HG03095 (cell line): ENCODE data around the gene C20orf173.
"Not testable (repeated sequence)": the region's sequence is repeated elsewhere in the genome, so short reads cannot be mapped to it uniquely, and the experiment has no call there.

Experiments used
- ATAC-seq: cut with Tn5 transposase; IDR thresholded peaks from one replicate; pipeline ENCODE4 v1.9.1; 2021; ENCODE audit warnings: moderate library complexity; ENCODE audit not compliant: unreplicated experiment

Gene C20orf173

DNA sequence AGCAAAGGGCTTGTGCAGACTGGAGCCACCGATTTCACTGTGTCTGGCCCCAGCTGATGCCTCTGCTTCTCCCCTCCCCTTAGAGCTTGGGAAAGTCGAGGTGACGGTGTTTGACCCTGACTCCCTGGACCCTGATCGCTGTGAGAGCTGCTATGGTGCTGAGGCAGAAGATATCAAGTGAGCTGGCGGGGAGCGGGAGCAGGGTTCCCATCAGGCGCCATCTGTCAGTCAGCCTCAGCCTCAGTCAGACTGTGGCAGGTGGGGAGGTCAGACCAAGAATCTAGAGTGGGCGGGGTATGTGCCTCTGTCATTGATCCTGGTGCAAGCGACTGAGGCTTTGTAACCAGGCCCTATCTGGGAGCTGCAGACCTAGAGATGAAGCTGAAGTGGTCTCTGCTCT lies 17.9 kb upstream of the C20orf173 start:
- ATAC-seq = no peak

DNA sequence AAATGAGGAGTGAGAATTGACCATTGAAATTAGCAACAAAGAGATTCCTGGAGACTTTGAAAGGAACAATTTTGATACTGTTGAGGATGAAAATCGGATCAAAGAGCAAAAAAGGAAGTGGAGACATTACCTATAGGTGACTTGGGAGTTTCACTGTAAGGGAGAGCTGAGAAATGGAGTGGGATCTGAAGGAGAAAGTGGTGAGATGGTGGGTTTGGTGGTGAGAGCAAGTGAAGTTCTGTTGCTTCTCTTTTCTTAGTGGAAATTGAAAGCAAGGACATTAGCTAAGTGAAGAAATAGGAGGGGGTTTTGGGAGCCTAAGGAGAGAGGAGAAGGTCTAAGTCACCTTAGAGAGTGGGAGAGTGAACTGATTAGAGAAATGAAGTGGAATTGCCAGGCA lies 16.7 kb upstream of the C20orf173 start:
- no peak for ATAC-seq

DNA sequence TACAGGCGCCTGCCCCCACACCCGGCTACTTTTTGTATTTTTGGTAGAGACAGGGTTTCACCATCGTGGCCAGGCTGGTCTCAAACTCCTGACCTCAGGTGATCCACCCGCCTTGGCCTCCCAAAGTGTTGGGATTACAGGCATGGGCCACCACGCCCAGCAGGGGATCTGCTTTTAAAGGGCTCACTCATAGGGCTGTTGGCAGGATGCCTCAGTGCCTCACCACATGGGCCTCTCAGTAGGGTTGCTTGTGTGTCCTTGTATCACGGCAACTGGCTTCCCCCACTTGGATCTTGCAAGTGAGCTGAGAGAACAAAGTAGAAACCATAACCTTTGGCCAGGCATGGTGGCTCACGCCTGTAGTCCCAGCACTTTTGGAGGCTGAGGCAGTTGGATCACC lies 15.5 kb upstream of the C20orf173 start:
- ATAC-seq = not testable (repeated sequence)

DNA sequence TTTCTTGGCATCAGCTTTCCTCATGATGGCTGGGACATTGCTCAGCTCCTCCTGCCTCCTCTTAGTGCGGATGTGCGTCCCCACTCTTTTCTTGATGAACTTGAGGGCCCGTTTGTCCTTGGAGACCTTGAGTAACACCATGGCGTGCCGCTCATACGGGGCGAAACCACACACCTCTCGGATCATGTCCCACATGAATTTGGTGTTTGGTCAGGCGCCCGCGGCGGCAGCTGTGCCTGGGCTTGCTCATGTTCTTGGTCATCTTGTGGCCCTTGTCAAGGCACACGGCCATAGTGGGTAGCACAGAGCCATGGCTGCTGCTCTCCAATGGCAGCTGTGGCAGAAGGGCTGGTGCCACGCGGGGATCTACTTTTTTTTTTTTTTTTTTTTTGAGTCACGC lies 15.0 kb upstream of the C20orf173 start:
- no peak for ATAC-seq

DNA sequence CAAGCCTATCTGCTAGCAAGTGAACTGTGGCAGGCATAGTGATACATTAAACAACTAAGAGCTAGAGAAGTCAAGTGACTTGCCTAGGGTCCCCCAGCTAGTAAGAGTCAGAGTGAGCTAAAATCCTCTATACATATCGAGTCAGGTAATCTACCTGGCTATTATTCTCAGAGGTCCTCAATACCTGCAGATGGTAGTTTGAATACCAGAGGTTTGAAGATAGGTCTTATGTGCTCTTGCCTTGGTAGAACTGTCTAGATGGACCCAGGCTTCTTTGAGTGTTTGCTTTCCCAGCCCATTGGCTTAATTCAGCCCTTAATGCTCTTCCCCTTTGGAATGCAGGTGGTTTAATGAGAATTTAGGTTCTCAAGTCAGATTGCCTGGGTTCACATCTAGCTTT lies 13.5 kb upstream of the C20orf173 start:
- no peak for ATAC-seq

DNA sequence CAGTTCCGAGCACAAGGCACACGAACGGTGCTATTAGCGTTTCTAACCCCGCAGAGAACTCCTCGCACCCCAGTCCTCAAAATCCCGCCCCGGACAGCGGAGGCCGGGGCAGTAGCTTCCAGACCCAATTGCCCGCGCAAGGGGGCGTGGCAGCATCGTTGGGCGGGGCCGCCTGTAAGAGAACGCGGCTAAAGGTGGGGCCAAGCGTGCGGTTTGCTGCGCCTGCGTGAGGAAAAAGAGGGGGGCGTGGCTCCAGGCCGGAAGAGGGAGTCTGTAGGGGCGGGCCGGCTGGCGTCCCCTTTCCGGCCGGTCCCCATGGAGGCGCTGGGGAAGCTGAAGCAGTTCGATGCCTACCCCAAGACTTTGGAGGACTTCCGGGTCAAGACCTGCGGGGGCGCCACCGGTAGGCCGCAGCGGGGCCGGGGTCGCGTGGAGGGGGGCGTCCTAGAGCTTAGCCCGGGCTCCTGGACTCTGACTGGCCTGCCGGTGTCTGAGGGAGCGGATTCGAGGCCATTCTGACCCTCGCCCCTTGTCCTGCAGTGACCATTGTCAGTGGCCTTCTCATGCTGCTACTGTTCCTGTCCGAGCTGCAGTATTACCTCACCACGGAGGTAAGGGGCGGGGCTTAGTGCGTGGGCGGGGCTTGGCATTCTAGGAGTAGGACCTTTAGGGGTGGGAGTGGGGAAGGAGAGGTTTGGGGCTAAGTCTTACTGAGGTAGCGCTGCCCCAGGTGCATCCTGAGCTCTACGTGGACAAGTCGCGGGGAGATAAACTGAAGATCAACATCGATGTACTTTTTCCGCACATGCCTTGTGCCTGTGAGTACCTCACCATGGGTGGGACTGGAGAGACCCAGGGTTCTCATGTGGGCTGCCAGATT lies 12.6 kb upstream of the C20orf173 start, which contains the start of gene ERGIC3:
Gene ERGIC3, plus strand, starts transcription at position 296 of the 880 bp plus-strand sequence. Its CDS starts 20 bp downstream, at position 316.
- ATAC-seq = peak; percentile 74

DNA sequence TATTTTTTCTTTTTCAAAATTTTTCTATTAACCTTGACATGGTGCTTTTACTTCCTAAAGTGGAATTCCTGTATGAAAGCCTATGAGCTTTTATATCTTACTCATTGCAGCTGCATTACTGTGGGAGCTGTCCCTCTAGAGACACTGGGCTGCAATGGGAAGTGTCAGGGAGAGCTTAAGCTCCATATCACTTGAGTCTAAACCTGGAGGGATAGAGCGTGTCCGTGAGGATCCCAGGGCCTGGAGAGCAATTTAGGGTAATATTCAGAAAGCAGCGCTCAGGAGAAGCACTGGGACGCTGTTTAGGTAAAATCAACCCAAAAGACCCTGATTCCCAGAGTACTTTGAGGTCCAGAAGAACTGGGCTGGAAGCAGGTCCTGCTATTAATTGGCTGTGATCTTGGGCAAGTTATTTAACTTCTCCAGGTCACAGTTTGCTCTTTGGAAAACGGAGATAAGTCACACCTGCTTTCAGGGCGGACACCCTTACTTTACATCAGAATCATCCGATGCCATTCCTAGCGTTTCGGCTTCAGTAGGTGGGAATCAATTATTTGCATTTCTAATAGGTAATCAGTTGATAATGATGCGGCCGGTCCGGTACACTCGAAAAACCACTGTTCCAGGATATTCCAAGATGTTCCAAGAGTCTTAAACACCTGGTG lies 11.8 kb upstream of the C20orf173 start:
- no peak for ATAC-seq

DNA sequence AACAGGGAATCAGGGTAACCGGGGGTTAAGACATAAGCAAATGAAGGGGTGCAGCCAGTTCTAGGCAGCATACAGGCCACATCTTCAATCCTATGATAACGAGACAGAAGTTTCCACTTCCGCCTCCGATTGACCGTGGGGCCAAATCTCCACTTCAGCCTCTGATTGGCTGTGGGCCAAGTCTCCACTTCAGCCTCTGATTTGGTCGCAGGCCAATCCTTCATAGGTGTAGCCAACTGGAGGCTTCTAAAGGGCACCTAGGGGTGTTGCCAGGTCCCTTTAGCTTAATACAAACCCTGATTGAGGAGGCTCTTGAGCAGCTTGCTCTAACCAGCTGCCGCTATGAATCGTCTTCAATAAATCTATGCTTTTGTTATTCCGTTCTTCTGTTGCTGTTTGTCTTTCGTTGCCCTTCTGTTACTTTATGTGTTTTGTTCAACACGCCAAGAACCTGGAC lies 10.3 kb upstream of the C20orf173 start:
- ATAC-seq = peak; percentile 69

DNA sequence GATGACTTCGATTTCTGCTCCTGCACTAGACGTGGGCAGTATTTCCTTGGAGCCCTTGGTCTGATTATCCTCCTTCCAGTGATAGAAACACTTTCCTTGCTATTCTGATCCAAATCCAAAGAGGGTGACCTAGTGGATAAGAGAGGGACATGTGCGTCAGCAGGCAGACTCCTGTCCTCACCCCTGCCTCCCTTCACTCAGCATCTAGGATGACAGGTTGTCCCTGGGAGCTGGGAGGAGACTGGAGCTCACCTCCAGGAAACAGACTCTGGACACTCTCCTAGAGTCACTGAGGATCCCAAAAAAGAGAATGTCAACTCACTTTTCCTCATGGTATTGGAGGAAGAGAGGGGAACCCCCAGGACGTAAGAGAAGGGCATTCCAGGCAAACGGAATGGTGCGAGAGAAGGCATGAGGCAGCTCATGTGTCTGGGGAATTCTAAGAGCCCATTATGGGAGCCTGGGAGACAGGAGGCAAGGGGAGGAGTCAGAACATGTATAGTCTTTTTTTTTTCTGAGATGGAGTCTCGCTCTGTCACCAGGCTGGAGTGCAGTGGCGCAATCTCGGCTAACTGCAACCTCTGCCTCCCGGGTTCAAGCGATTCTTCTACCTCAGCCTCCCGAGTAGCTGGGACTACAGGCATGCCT lies 2.2 kb downstream of the C20orf173 start:
- ATAC-seq = no peak

DNA sequence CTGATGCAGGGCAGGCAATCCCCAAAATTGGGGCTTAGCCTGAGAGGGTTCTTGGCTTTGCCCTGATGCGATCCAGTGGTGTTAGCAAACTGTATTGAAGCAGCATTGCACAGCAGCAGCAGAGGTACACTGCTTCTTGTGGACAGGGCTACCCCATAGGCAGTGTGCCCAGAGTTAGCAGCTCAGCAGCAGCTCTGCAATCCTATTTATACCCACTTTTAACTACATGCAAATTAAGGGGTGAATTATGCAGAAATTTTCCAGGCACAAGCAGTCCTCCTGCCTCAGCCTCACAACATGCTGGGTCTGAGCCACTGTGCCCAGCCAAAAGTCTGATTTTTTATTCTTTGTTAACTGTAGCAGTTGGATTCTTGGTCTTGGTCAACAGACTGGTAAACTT lies 3.8 kb downstream of the C20orf173 start:
- no peak for ATAC-seq

DNA sequence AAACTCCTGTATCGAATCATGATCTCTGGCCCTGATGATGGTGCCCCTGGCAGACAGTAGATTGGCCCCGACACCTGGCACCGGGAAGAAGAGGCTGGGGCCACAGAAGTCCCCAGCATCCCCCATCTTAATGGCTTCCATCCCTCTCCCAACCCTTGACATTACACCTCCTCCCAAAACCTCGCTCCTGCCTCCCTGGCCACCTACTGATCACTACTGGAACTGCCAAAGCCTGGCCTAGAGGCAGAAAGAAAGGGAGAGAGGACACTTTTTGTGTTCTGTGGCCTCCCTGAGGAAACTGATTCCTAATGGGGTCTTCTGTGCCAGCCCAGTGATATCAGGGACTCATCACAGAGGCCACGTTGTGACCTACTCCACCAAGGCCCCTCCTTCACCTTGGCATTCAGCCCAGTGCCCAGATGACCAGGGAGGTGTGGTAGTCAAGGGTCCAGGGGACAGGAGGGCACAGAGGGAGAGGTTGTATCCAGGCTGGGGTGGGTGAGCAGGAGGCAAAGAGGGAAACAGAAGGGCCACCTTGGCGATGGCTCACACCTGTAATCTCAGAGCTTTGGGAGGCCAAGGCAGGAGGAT lies 6.1 kb downstream of the C20orf173 start:
- no peak for ATAC-seq

DNA sequence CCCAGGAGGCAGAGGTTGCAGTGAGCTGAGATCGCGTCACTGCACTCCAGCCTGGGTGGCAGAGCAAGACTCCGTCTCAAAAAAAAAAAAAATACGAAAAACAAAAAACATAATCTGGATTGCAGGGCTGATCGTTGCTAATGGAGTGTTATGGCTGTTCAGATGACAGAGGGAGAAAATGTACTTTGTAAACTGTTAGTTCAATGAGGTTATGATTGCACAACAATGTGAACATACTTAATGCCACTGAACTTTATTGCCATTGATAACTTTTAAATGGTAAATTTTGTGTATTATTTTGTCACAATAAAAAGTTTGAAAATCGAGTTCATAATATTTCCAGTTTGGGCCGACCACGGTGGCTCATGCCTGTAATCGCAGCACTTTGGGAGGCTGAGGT lies 10.5 kb downstream of the C20orf173 start:
- ATAC-seq = no peak

DNA sequence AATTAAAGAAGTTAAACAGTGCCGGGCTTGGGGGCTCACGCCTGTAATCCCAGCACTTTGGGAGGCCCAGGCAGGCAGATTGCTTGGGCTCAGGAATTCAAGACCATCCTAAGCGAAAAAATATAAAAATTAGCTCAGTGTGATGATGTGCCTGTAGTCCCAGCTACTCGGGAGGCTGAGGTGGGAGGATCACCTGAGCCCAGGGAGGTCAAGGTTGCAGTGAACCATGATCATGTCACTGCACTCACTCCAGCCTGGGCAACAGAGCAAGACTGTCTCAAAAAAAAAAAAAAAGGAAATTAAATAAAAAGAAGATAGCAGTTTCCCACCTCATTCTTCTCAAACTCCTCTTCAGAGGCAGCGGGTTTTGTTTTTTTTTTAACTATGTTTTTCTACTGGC lies 11.7 kb downstream of the C20orf173 start:
- not testable (repeated sequence) for ATAC-seq

DNA sequence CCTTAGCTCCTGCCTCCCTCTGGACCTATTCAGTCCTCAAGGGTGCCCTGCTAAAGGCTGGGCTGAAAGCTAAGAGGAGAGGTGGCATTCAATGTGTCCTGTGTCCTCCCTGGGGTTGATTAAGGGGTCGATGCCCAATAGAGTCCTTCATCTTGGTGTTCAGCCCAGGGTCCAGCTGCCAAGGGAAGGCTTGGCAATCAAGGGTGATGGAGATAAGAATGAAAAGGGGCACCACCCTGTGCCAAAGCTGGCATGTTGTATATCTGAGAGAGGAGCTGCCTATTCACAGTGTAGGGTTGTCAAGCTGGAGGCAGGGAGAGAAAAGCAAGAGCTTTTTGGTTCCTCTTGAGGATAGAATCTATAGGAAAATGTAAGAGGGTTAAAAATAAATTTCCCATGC lies 12.3 kb downstream of the C20orf173 start:
- ATAC-seq = no peak

DNA sequence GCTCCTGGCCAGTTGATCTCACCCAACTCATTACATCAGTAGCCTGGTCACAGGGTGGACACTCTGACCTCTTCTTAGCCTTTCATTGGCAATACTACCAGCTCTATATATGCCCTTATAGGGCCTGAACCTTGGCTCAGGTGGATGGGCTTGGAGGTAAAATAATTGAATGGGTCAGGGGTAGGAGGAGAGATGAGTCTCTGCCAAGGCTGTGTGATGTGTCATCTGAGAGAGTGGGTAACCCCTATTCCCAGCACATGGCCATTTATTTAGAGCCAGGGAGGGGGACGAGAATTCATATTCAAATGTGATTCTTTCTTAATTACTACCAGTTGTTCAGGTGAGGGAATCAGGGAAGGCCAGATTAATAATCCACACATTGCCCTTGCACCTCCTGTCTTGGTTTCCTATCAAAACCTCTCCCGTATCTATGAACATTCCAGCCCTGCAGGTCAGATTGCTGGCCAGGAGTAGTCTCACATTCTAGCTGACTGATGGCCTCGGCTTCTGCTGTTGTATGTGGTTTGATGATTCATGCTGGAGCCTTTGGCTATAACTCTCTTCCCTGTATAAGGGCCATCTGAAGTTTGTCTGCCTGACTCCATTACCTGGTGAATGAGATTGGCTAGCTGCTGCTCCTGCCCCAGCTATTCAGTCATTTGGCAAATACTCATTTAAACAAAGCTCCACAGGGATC lies 13.4 kb downstream of the C20orf173 start:
- ATAC-seq = no peak

DNA sequence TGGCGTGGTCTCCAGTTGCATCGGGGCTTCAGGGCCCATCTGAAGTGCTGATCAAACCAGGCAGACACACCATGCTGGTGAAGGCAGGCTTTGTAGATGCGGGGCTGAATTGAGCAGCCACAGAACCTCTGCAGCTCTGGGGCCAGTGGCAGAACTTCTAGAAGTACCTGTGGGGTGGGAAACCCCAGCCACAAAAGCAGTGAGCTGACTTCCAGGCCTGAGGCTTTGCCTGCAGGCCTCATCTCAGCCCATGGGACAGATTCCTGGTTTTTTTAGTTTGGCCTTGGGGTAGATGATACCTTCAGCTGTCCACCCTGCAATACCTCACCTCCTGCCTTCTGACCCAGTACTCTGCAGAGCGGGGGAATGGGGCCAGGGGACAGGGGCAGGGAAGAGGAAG lies 14.1 kb downstream of the C20orf173 start:
- ATAC-seq = no peak

DNA sequence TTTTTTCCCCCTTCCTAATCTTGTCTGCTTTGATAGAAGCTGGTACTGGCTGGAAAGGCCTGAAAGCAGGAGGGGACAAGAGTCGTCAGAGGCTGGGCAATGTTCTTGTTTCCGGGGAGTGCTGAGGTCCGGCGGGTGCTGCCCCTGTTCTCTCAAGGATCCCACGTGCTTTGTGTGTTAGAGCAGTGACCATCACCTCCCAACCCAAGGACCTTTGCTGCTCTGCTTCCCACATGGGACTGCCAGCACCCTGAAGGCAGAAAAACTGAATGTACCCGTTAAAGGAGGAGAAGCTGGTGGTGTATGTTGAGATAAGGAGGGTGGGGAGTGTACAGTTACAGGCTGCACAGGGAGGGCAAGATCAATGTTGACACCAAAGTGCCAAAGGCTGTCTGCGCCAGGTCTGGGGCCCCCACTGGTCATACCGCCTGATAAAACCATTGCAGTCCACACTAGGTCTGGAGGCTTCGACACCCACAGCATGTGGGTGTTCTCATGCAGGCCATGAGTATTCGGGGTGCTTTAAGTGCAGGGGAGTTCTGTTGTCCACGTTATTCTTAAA lies 15.0 kb downstream of the C20orf173 start:
- ATAC-seq = no peak

DNA sequence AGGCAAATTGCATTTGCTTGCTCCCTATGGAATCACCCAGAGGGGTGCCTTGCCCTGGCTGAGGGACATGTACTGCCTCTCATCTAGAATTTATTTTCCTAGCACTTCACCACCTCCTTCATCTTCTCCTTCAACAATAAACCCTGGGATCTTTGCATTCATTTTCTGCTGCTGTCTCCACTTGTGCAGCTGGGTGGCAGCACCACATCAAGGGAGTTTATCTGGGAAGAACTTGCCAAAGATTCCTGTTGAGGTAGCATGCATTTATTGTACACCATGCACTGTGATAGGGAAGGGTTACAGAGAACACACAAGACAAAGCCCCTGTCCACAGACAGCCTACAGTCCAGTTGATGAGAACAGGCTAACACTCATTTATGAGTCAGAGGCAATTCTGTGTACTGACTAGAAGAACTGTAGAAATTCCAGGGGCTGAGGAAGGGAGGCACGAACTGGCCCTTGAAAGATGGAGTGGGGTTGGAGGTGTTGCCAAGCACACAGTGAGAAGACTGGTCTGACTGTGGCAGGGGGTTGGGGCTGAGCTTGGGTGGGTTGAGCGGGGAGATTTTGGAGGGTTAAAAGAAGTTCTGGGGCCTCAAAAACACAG lies 17.5 kb downstream of the C20orf173 start:
- no peak for ATAC-seq

DNA sequence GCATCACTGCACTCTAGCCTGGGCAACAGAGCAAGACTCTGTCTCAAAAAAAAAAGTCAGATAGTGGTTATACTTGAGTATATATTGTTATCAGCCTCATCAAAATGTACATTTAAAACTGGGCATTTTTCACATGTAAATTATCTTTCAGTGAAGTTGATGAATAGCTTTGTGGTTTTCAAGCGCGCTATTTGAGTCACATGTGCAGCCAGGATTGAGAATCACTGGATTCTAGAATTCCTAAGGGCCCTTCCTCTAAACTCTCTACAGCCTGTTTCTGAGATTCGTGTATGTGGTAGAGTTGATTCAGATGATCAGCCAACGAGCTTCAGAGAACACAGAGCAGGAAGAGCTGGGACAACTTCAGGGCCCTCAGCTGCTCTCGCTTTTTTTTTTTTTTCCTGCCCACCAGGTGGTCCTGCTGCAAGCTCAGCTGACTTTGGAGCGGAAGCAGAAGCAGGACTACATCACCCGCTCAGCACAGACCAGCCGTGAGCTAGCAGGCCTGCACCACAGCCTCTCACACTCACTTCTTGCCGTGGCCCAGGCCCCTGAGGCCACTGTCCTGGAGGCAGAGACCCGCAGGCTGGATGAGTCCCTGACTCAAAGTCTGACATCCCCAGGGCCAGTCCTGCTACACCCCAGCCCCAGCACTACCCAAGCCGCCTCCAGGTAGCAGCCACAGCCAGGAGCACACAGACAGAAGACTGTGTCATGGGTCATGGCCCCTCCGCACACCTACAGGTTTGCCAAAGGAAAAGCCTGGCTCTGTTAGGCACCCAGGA lies 18.3 kb downstream of the C20orf173 start:
- ATAC-seq = no peak
